NCI-H226 (cell line): ENCODE results near the gene NHLH1.

Experiments used
- DNase-seq: peaks from one replicate; pipeline ENCODE4 v3.0.0-alpha.2; 2015

NHLH1 gene

GRCh38 chr1:160359559-160360226, 7.2 kb upstream of the NHLH1 start:
- DNase-seq: no peak

DNA sequence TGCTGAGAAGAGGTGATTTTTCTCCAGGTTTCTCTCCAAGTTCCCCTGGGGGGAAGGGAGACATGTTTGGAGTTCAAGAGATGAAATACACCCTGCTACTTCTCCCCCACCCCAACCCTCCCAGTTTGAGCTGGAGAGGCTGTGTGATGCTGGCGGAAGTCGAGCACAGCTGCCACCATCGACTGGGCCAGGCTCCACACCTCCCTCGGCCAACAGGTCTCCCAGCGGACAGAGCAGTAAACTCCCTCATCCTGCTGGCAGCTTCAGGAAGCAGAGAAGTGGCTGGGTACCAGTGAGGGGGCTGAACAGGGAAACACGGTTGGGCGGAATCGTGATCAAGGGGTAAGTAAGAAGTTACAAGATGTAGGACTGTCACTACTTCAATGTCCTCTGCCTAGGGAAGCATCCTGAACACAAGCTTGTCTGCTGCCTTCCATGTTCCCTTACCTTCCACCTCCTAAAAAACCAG, 6.6 kb upstream of the NHLH1 start:
- DNase-seq: no peak

- DNase-seq: no peak
Observed at GRCh38 chr1:160361199-160361598, 5.7 kb upstream of the NHLH1 start.

DNA sequence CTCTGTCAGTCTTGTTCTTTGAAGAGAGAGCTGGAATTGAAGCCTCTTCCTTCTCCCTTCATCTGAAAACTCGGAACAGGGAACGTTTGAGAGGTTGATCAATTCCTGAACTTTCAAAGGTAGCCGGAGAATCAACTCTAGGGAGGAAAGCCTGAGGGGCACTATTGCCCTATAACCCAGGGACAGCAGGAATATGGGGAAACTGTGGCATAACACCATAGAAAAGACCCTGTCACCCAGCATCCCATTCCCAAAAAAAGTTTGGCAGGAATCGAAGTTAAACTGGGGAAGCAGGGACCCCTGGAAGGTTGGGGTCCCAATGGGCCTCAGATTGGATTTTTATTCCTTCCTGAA, 5.1 kb upstream of the NHLH1 start:
- DNase-seq: no peak

DNA sequence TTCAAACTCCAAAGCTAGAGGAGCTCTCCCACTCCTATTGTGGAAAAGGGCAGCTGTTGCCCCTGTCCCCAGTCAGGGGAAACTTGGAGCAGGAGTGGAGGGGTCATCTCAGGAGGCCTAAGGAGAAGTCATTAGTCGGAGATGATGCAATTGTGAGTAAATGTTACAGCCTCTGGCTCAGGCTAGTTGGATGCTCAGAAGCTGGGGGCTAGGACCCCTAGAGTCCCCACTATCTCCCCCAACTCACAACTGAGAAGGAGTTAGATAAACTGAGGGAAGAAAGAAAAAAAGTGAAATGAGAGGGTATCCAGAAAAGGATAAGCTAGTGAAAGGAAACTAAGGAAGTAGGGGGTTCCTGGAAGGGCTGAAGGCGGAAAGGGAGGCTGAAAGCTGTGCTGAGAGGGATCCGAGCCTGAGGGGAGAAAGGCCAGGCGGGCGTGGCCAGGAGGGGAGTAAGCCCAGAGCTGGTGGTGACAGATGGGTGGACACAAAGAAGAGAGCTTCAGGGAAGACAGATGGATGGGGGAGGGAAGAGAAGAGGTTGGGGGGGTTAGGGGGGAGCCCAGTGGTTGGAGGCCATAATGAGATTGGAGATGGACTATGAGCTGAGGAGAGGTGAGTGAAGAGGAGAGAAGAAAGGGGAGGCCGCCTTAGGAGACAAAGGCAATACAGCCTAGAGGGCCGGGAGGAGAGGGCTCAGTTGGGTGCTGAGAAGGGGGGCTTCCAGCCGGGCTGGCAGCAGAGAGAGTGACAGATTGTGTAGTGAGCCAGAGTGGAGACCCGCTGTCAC, 4.5 kb upstream of the NHLH1 start:
- DNase-seq: no peak

GRCh38 chr1:160363010-160363409, 3.9 kb upstream of the NHLH1 start:
- DNase-seq: no peak

GRCh38 chr1:160363951-160364735, 2.7 kb upstream of the NHLH1 start:
- DNase-seq: no peak

DNA sequence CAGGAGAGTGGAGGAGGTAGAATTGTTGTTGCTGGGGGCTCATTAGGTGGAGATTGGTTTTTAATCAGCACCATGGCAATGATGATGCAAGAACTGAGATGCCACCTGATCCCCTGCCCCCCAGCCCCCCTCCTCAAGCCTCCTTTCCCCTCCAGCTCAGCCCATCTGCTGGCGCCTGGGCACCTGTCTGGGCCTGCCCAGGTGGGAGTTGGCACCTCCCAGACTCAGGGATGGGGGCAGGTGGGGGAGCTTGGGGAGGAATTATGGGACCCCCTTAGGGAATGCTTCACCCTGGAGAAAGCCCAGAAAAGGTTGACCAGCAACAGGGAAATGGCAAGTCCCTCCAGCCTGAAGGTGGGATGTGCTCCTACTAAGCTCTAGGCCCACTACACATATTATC, 1.5 kb upstream of the NHLH1 start:
- no peak for DNase-seq

DNA sequence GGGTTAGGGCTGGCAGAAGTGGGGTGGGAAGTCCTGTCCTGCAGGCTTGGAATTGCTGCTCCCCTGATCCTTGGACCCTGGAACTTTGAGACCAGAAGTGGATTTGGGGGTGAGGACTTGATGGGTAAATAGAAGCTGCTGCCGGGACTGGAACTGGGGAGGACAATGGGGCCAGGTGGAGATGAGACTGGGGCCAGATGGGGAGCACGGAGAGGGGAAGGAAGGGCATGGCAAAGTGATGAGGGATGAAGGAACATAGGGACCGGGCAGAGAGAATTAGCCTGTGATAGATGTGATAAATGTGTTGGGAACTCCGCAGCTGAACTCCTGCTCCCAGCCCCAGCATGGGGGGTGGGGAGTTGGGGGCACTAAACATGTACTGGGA, 637 bp downstream of the NHLH1 start:
- DNase-seq: no peak

GRCh38 chr1:160367934-160368923, 1.4 kb downstream of the NHLH1 start:
- DNase-seq: no peak

DNA sequence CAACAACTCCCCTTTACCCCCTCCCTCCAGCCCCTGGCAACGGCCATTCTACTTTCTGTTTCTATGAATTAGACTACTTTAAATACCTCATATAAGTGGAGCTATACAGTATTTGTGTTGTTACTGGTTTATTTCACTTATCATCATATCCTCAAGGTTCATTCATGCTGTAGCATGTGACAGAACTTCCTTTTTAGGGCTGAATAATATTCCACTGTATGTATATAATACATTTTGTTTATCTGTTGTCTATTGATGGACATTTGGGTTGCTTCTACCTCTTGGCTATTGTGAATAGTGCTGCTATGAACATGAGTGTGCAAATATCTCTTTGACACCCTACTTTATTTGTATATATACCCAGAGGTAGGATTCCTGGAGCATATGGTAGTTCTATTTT, 2.2 kb downstream of the NHLH1 start:
- DNase-seq: no peak

- DNase-seq: no peak
Observed at GRCh38 chr1:160370561-160371345, 3.9 kb downstream of the NHLH1 start.

DNA sequence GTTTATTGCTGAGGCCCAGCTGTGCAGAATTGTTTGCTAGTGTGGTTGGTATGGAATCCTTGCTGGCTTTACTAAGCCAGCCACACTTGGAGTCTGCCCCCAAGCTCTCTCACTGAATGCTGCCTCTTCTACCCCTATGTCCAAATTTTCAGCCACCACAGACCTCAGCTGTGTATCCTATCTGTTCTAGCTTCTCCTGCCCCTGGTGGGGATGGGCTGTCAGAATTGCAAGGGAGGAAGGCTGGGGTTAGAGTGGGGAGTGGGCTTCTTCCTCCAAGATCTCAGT, 4.4 kb downstream of the NHLH1 start:
- no peak for DNase-seq

GRCh38 chr1:160371756-160372155, 4.9 kb downstream of the NHLH1 start:
- no peak for DNase-seq

DNA sequence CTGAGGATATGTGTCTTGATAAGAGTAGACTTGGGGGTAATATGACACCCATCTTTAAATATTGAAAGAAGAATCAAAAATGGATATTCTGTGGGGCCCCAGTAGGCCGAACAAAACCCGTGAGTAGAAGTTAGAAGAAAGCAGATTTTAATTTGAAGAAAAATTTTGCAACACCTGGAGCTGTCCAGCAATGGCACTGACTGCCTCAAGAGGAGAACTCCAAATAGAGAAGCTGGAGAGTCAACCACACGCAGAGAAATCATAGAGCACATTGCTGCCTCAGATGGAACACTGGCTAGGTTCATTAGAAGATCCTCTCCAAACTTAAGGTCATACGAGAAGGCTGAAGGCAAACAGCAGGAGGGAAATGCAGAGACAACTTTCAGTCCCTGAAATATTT, 6.8 kb downstream of the NHLH1 start:
- no peak for DNase-seq

DNA sequence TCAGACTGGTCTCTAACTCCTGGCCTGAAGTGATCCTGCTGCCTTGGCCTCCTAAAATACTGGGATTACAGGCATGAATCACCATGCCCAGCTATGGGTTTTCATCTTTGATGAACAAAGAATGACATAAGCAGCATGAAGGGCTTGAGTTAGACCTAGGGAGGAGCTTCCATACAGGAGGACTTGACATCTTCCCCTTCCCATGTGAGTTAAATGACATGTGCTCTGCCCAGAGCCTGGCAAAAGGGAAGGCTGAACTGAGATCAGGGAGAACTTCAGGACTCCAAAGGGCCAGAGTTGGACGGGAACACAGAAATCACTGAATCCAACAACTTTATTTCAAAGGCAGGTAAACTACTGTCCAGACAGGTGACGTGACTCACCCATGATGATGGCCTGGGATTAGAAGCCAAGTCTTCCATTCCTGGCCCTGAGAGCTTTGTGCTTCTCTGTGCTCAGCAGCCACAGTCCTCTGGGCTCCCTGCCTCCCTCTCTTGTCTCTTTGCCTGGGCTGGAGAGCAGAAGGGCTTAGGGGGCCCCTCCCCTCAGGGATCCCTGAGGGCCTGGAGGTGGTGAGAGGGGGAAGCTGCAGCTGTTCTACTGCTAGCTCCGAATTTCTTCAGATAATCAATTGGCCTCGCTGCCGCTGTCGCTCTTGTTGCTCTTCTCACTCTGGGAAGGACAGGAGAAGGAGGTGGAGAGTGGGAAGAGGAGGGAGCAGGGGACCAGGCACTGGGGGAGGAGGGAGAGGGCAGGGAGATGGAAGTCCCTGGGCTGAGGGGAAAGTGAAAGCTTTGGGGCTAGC, 7.6 kb downstream of the NHLH1 start:
- no peak for DNase-seq

GRCh38 chr1:160375788-160376524, 9.1 kb downstream of the NHLH1 start:
- no peak for DNase-seq

DNA sequence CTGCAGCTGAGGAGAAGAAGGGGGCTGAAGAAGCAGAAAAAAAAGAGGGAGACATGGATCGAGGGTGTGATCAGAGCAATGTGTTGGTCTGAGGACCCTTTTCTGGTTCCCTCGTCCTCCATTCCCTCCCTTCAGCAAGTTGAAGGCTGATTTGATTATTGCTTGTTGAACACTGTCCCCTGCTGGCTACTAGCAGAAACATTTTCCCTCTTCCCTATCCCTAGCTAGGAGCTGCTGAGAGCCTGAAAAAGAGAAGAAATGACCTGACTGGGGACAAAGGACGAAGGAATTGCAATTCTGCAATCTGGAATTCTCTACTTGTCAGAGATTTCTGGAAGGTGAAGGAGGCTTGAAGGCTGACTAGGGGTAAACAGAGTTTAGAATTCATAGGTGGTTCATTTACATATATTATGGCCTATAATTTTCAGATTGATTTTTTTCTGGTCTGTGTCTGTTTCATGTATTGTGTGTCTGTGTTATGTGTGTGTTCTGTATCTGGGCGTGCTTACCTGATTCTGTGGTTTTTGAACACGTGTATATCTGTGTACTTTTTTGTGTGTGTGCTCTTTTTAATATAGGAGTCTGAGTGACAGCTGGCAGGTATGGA, 9.8 kb downstream of the NHLH1 start:
- DNase-seq: no peak

GRCh38 chr1:160377585-160378206, 10.8 kb downstream of the NHLH1 start:
- peak; percentile 34 for DNase-seq
